ENCODE results near the gene ZNF598.

The ZNF598 gene

GRCh38 chr16:2037647-2038381 is 28.2 kb upstream of the ZNF598 start:
- no peak for TF ChIP-seq ESRRG (CRISPR knock-in tag; IDR thresholded peaks at IDR 0.05)
- TF ChIP-seq SNAI2 (CRISPR knock-in tag; IDR thresholded peaks at IDR 0.05): no peak
- TF ChIP-seq TCF4 (CRISPR knock-in tag; IDR thresholded peaks at IDR 0.05; ENCODE audit: borderline replicate concordance): no peak
- no peak for ATAC-seq

GRCh38 chr16:2037115-2037514 is 27.5 kb upstream of the ZNF598 start:
- no peak for TF ChIP-seq SNAI2 (CRISPR knock-in tag; IDR thresholded peaks at IDR 0.05)
- TF ChIP-seq POU6F1 (CRISPR knock-in tag; IDR thresholded peaks at IDR 0.05; ENCODE audit: borderline replicate concordance, low read depth): no peak
- TF ChIP-seq ZNF70 (CRISPR knock-in tag; IDR thresholded peaks at IDR 0.05): no peak
- no peak for TF ChIP-seq ZC3H10 (CRISPR knock-in tag; IDR thresholded peaks at IDR 0.05)
- TF ChIP-seq ZNF565 (CRISPR knock-in tag; conservative IDR thresholded peaks at IDR 0.05; ENCODE audit: low read depth): no peak
- TF ChIP-seq TSHZ2 (CRISPR knock-in tag; IDR thresholded peaks at IDR 0.05): no peak
- no peak for TF ChIP-seq ZFP30 (CRISPR knock-in tag; IDR thresholded peaks at IDR 0.05)
- TF ChIP-seq ESRRG (CRISPR knock-in tag; IDR thresholded peaks at IDR 0.05): no peak
- TF ChIP-seq RARB (CRISPR knock-in tag; IDR thresholded peaks at IDR 0.05): no peak
- TF ChIP-seq OSR1 (CRISPR knock-in tag; IDR thresholded peaks at IDR 0.05): no peak
- TF ChIP-seq TCF4 (CRISPR knock-in tag; IDR thresholded peaks at IDR 0.05; ENCODE audit: borderline replicate concordance): no peak
- no peak for TF ChIP-seq ARNTL (CRISPR knock-in tag; IDR thresholded peaks at IDR 0.05; ENCODE audit: borderline replicate concordance, low read depth)
- TF ChIP-seq CREB5 (CRISPR knock-in tag; IDR thresholded peaks at IDR 0.05; ENCODE audit: low read depth): no peak

GRCh38 chr16:2036200-2036966 is 26.8 kb upstream of the ZNF598 start:
- TF ChIP-seq PATZ1 (CRISPR knock-in tag; IDR thresholded peaks at IDR 0.05; ENCODE audit: borderline replicate concordance) (no peak), GLIS3 (CRISPR knock-in tag; IDR thresholded peaks at IDR 0.05) (no peak), CSRNP3 (CRISPR knock-in tag; IDR thresholded peaks at IDR 0.05) (no peak), CSDC2 (CRISPR knock-in tag; IDR thresholded peaks at IDR 0.05) (no peak), ZFP30 (CRISPR knock-in tag; IDR thresholded peaks at IDR 0.05) (no peak)
- ATAC-seq: no peak

More at GRCh38 chr16:2037115-2037514, 27.5 kb upstream of the ZNF598 start:
- no peak for ATAC-seq
